Neural cell (in vitro differentiated cells): ENCODE measurements around the gene DDX54.

ENCODE experiments used
- EP300 ChIP-seq: fragments of 450-650 bp; conservative IDR thresholded peaks from 2 replicates; pipeline ENCODE4 v1.6.1; 2014; ENCODE audit warnings: antibody characterized with exemption, mild to moderate bottlenecking, moderate library complexity; ENCODE audit not compliant: poor library complexity, severe bottlenecking
- EZH2 ChIP-seq: fragments of 200-600, 300-800 bp; shearing (Covaris generic), sonication (generic); IDR thresholded peaks from 2 replicates; pipeline ENCODE4 v1.6.1; 2014; ENCODE audit warnings: antibody characterized with exemption, low read length, borderline replicate concordance, mild to moderate bottlenecking; ENCODE audit not compliant: insufficient read depth, poor library complexity, severe bottlenecking
- POLR2AphosphoS5 ChIP-seq: IDR thresholded peaks from 2 replicates; pipeline ENCODE4 v1.6.1; 2012
- RAD21 ChIP-seq: fragments of 450-650 bp; conservative IDR thresholded peaks from 2 replicates; pipeline ENCODE4 v1.6.1; 2014; ENCODE audit warnings: antibody characterized with exemption, mild to moderate bottlenecking, moderate library complexity
- TF ChIP-seq, protein P1 (sequence below): fragments of 450-650 bp; IDR thresholded peaks from 2 replicates; pipeline ENCODE4 v1.5.1; 2014; ENCODE audit warnings: antibody characterized with exemption, mild to moderate bottlenecking, moderate library complexity; ENCODE audit not compliant: poor library complexity, severe bottlenecking

DNA sequence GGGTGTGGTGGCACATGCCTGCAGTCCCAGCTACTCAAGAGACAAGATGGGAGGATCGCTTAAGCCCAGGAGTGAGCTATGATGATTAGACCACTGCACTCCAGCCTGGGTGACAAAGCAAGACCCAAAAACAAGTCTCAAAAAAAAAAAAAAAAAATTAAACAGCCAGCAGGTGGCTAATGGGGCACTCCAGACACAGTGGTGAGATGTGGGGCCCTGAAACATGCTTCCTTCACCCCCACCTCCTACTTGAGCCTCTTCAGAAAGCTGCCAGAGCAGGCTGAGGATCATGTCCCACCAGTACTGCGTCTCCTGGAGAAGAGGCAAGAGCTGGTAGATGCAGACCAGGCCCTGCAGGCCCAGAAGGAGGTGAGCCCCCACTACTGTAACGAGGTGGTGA lies 33.6 kb downstream of the DDX54 start:
- TF ChIP-seq, protein P1, sequence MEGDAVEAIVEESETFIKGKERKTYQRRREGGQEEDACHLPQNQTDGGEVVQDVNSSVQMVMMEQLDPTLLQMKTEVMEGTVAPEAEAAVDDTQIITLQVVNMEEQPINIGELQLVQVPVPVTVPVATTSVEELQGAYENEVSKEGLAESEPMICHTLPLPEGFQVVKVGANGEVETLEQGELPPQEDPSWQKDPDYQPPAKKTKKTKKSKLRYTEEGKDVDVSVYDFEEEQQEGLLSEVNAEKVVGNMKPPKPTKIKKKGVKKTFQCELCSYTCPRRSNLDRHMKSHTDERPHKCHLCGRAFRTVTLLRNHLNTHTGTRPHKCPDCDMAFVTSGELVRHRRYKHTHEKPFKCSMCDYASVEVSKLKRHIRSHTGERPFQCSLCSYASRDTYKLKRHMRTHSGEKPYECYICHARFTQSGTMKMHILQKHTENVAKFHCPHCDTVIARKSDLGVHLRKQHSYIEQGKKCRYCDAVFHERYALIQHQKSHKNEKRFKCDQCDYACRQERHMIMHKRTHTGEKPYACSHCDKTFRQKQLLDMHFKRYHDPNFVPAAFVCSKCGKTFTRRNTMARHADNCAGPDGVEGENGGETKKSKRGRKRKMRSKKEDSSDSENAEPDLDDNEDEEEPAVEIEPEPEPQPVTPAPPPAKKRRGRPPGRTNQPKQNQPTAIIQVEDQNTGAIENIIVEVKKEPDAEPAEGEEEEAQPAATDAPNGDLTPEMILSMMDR: no peak
- TF ChIP-seq POLR2AphosphoS5 (no peak), EP300 (no peak), RAD21 (no peak), EZH2 (no peak)
